Heart left ventricle (tissue), 13 donors: ENCODE data around the gene ZC3H10.

Experiments
- POLR2A ChIP-seq, 2 donors: fragments of 450-650 bp; IDR thresholded peaks; one replicate each; pipeline ENCODE4 v1.6.1; 2017; ENCODE audit warnings: antibody characterized with exemption in 2 of 2, mild to moderate bottlenecking in 2 of 2, moderate library complexity in 2 of 2
- TF ChIP-seq, protein P1 (sequence below), 12 donors: fragments of 200-600 bp; sonication (generic) in 4 of 12; IDR thresholded peaks; one replicate each; pipeline versions ENCODE4 v1.5.0 to v1.8.0; 2018 to 2022; ENCODE audit warnings: antibody characterized with exemption in 12 of 12, mild to moderate bottlenecking in 5 of 12
- donor health status: ischemic (EF 13 %, LVEDD 7.1; RV severe dilation, severe dysfunction).
- donor health status: DM: no; HTN: yes; CAD: no.
- donor health status: DM: no; HTN: no; CAD: no.
- donor health status: ischemic (EF 25% LVEDD 6.9; RV normal size, moderate dysfunction).
- donor health status: ischemic (EF 25% LVEDD 5.7; RV mildly dilated, moderate dysfunction).
- donor health status: ischemic (EF 35%, LVEDD 5.7; RV mildly dilated, moderate dysfunction).
- donor health status: nonischemic (EF 11% LVEDD 7.7; RV severe dilation, severe dysfunction).
- donor health status: DM: yes; HTN: yes; CAD: no.
- donor health status: PGD.
- donor health status: ischemic (EF 29% LVEDD 5.4; RV normal size, mild dysfunction).
- donor health status: nonischemic (EF 23%, LVEDD 6.1; RV moderate dilation, normal function).

GRCh38 chr12:56153678-56154065, 35.6 kb downstream of the ZC3H10 start:
- TF ChIP-seq, protein P1, sequence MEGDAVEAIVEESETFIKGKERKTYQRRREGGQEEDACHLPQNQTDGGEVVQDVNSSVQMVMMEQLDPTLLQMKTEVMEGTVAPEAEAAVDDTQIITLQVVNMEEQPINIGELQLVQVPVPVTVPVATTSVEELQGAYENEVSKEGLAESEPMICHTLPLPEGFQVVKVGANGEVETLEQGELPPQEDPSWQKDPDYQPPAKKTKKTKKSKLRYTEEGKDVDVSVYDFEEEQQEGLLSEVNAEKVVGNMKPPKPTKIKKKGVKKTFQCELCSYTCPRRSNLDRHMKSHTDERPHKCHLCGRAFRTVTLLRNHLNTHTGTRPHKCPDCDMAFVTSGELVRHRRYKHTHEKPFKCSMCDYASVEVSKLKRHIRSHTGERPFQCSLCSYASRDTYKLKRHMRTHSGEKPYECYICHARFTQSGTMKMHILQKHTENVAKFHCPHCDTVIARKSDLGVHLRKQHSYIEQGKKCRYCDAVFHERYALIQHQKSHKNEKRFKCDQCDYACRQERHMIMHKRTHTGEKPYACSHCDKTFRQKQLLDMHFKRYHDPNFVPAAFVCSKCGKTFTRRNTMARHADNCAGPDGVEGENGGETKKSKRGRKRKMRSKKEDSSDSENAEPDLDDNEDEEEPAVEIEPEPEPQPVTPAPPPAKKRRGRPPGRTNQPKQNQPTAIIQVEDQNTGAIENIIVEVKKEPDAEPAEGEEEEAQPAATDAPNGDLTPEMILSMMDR (IDR thresholded peaks at IDR 0.05) = no peak
- no peak for TF ChIP-seq POLR2A (IDR thresholded peaks at IDR 0.05)
